Type B pancreatic cell (in vitro differentiated cells): ENCODE data around the gene OR10H2. TPM values are rescaled to one million over a fixed set of nuclear protein-coding genes. Genes with fewer than 3 reads are reported as not detected.

Experiments used
- DNase-seq: peaks from one replicate; pipeline ENCODE4 v3.0.0; 2021; ENCODE audit warnings: mixed read lengths; ENCODE audit not compliant: unreplicated experiment; ENCODE audit errors: extremely low spot score
- H3K27ac Mint-ChIP-seq: 2 replicates; pipeline ENCODE4 v1.8.0; 2021; ENCODE audit warnings: mild to moderate bottlenecking, mixed read lengths
- H3K27me3 Mint-ChIP-seq: 2 replicates; pipeline ENCODE4 v1.8.0; 2021; ENCODE audit warnings: mixed read lengths
- H3K36me3 Mint-ChIP-seq: 2 replicates; pipeline ENCODE4 v1.8.0; 2021; ENCODE audit warnings: mixed read lengths
- H3K4me1 Mint-ChIP-seq: one replicate; pipeline ENCODE4 v1.8.0; 2021; ENCODE audit warnings: mixed read lengths; ENCODE audit not compliant: unreplicated experiment
- H3K4me3 Mint-ChIP-seq: 2 replicates; pipeline ENCODE4 v1.8.0; 2021; ENCODE audit warnings: mild to moderate bottlenecking, mixed read lengths
- H3K9me3 Mint-ChIP-seq: 2 replicates; pipeline ENCODE4 v1.8.0; 2021; ENCODE audit warnings: mixed read lengths
- total RNA-seq: library from RNA; stranded (reverse); gene quantifications from 2 replicates; pipeline ENCODE4 v1.2.1, GENCODE V29; 2021; ENCODE audit warnings: low replicate concordance
- TF ChIP-seq, protein P1 (sequence below): fragments of 200-600 bp; sonication (generic); conservative IDR thresholded peaks from 2 replicates; pipeline ENCODE4 v1.5.0; 2021; ENCODE audit warnings: antibody characterized with exemption, mild to moderate bottlenecking

Gene OR10H2
- total RNA-seq, 1 donor from 2014 or later = not detected

DNA sequence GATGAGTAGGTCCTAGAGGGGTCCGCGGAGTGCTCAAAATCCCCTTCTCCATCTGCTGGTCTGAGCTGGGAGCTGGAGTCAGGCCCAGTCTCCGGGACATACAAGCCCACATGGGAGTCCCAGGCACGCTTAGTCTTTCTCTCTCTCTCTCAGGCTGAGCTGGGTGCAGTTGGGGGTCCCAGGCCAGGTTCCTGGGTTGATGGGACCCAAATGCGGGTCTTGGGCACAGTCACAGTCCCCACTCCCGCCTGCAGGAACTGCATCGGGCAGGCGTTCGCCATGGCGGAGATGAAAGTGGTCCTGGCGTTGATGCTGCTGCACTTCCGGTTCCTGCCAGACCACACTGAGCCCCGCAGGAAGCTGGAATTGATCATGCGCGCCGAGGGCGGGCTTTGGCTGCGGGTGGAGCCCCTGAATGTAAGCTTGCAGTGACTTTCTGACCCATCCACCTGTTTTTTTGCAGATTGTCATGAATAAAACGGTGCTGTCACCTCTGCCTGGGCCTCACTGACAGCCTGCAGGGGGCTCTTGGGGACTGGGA, 31.1 kb upstream of the OR10H2 start:
- H3K27ac Mint-ChIP-seq = no peak overlapping the region
- no peaks in the 10 kb centered on the region for H3K4me1 Mint-ChIP-seq
- TF ChIP-seq, protein P1, sequence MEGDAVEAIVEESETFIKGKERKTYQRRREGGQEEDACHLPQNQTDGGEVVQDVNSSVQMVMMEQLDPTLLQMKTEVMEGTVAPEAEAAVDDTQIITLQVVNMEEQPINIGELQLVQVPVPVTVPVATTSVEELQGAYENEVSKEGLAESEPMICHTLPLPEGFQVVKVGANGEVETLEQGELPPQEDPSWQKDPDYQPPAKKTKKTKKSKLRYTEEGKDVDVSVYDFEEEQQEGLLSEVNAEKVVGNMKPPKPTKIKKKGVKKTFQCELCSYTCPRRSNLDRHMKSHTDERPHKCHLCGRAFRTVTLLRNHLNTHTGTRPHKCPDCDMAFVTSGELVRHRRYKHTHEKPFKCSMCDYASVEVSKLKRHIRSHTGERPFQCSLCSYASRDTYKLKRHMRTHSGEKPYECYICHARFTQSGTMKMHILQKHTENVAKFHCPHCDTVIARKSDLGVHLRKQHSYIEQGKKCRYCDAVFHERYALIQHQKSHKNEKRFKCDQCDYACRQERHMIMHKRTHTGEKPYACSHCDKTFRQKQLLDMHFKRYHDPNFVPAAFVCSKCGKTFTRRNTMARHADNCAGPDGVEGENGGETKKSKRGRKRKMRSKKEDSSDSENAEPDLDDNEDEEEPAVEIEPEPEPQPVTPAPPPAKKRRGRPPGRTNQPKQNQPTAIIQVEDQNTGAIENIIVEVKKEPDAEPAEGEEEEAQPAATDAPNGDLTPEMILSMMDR = no peak
- no peaks in the 10 kb centered on the region for H3K36me3 Mint-ChIP-seq
- H3K4me3 Mint-ChIP-seq = no peak overlapping the region
- no peaks in the 10 kb centered on the region for H3K27me3 Mint-ChIP-seq
- DNase-seq = no peak
- H3K9me3 Mint-ChIP-seq = no peaks in the 10 kb centered on the region

GRCh38 chr19:15701757-15702533, 25.9 kb upstream of the OR10H2 start:
- TF ChIP-seq, protein P1 = no peak
- no peaks in the 10 kb centered on the region for H3K9me3 Mint-ChIP-seq
- no peaks in the 10 kb centered on the region for H3K4me1 Mint-ChIP-seq
- H3K27ac Mint-ChIP-seq = no peak overlapping the region
- no peak for DNase-seq
- H3K27me3 Mint-ChIP-seq = no peaks in the 10 kb centered on the region
- no peaks in the 10 kb centered on the region for H3K36me3 Mint-ChIP-seq
- H3K4me3 Mint-ChIP-seq = no peak overlapping the region

DNA sequence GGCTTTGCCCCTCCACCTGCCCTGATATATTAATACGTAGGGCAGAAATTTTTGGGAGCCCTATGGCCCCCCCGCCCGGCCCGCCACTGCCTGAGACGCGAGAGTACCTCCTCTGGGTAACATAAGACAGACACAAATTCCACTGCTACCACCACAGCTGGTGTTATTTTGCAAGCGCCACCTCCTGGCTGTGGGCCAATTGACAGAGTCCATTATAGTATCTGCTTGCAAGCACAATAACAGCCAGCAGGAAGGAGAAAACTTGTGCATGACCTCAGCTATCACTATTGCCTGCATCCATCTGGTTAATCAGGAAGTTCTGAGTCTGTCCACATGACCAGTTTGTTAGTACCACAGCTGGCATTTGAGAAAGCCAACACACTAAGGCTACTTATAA, 25.3 kb upstream of the OR10H2 start:
- no peaks in the 10 kb centered on the region for H3K36me3 Mint-ChIP-seq
- no peaks in the 10 kb centered on the region for H3K9me3 Mint-ChIP-seq
- no peak overlapping the region for H3K27ac Mint-ChIP-seq
- no peak for DNase-seq
- TF ChIP-seq, protein P1 = no peak
- H3K27me3 Mint-ChIP-seq = no peaks in the 10 kb centered on the region
- H3K4me3 Mint-ChIP-seq = no peak overlapping the region
- no peaks in the 10 kb centered on the region for H3K4me1 Mint-ChIP-seq

- Mint-ChIP-seq H3K4me3 (no peak overlapping the region), H3K36me3 (no peaks in the 10 kb centered on the region), H3K9me3 (no peaks in the 10 kb centered on the region), H3K4me1 (no peaks in the 10 kb centered on the region), H3K27ac (no peak overlapping the region), H3K27me3 (no peaks in the 10 kb centered on the region)
- no peak for DNase-seq
- TF ChIP-seq, protein P1 = no peak
Observed at GRCh38 chr19:15714638-15715037, 13.2 kb upstream of the OR10H2 start.

GRCh38 chr19:15715642-15716041, 12.2 kb upstream of the OR10H2 start:
- Mint-ChIP-seq H3K27ac (no peak overlapping the region), H3K4me3 (no peak overlapping the region), H3K36me3 (no peaks in the 10 kb centered on the region), H3K9me3 (no peaks in the 10 kb centered on the region), H3K27me3 (no peaks in the 10 kb centered on the region), H3K4me1 (no peaks in the 10 kb centered on the region)
- TF ChIP-seq, protein P1 = no peak
- no peak for DNase-seq
